HG03159 (cell line): Measurements from ENCODE around the gene ARL14EP.

Experiments used
- ATAC-seq: cut with Tn5 transposase; IDR thresholded peaks from one replicate; pipeline ENCODE4 v1.9.1; 2021; ENCODE audit warnings: mild to moderate bottlenecking, moderate library complexity; ENCODE audit not compliant: unreplicated experiment

Gene ARL14EP

DNA sequence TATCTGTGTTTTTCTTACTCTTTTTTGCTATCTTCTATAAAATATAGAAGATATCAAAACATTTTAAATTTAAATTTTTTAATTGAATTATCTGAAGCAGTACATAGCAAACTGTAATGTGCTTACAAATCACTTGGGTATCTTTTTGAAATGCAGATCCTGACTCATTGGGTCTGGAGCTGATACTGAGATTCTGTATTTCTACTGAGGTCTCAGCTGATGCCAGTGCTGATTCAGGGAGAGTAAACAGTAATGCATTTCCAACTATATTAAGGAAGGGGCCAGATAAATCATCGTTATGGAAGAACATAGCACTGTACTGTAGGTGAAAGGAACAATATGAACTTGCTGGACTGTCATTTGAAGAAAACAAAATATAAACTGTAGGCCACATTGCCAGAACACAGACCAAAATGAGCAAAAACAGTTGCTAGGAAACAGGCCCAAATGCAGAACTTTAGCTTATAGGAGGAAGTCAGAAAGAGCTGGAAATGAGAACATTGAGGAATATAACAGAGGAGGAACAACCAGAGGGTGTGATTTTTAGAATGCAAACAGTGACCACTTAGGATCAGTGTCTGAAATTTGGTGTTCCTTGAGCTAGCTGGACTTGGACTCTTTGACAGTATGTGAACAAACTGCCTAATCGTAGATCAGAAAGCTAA lies 3.3 kb downstream of the ARL14EP start:
- no peak for ATAC-seq

DNA sequence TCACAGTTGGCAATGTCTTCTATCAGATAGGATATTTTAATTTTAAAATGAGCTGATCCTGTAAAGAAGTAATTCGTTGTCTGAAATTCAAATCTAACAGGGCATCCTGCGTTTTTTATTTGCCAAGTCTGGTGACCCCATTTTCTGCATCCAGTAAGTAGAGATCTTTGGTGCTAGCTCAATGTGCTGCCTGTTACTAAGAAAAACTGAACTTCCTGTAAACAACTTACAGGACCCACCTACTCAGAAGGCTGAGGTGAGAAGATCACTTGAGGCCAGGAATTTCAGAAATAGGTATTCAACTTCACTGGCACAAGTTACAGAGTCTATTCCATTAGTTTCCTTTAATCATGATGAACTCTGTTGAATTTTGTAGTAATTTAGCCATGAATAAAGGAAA lies 4.0 kb downstream of the ARL14EP start:
- no peak for ATAC-seq

DNA sequence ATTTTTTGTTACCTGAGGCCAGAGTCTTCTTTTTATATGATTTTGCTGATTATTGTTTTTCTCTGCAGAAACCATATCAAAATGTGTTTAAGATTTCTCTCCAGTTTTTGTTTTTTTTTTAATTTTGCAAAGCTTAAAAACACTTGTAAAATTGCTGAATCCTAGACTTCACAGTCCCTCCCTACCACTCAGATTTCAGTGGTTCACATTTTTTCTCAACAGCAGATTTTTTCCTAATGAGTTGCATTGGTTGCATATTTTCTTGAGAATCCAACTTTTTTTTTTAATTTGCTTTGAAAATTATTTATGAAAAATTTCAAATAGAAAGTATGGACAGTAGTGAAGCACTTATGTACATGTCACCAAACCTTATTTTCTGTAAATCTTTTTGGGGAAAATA lies 5.8 kb downstream of the ARL14EP start:
- no peak for ATAC-seq

DNA sequence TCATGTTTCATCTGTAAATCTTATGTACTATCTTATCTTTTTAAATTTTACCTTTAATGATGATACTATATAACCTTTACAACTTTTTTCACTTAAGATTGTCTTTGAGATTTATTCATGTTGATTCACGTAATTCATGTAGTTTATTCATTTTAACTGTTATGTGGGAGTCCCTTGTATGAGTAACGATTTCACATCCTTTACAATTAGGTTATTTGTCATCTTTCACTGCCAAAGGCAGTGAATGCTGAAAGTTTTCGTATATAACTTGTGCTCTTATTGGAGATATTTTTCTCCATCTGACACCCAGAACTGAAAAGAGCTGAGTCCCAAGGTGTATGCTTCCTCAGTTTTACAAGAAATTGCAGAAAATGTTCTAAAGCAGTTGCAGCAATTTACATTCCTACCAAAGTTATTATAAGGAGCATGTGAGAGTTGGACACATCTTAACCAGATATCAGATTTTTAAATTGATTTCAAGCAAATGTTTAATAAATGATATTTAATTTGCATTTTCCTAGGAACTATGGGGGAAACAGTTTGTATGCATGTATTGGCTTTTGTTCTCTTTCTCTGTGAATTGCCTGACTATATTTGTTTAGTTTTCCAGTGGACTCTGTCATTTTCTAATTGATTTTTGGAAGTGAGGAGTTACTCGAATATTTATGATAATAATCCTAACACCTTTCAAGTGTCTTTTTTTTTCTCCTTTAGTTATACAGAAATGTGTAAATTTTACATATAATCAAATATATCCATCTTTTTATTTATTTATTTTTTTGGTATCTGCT lies 6.4 kb downstream of the ARL14EP start:
- ATAC-seq: no peak

DNA sequence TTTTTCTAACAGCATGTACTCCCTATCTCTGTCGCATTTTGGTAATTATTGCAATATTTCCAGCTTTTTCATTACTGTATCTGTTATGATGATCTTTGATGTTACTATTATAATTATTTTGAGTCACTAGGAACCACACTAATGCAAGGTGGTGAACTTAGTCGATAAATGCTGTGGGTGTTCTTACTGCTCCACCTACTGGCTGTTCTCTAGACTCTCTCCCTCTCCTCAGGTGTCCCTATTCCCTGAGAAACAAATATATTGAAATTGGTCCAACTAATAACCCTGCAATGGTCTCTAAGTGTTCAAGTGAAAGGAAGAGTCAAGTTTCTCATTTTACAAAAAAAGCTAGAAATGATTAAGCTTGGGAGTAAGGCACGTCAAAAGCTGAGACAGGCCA lies 10.5 kb downstream of the ARL14EP start:
- ATAC-seq: peak; percentile 73

DNA sequence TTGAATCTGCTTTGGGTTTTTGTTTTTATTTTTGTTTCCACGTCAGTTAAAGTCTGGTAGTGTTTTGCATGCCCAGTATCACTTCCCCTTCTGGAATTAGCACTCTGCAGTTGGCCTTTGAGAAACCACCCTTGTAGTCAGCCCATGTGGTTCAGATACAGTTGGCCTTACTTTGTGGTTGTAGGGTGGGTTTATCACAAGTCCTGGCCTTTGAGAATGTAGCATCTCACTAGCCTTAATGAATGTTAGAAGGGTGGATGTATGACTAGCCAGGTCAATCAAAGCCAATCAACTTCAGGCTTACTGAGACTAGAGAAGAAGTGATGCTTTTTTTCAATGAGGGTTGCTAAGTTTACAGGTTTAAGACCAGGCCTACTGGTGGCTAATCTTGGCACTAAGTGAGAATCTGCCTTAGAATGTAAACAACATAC lies 19.8 kb downstream of the ARL14EP start:
- ATAC-seq: peak; percentile 98

DNA sequence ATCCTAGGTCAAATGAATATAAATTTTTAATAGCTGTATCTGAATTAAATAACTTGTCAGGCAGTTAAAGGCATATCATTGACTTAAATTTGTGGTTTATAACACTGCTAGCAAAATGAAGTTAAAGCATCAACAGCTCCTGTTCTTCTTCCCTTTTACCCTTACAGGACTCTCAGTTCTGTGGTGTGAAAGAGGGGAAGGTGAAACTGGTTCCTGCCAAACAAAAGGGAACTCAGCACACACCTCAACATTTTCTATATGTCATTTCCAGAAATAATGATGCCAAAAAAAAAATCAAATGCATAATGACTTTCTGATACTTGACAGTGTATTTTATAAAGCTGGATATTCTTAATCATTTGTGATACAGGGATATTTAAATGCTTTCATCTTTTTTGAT lies 21.2 kb downstream of the ARL14EP start:
- ATAC-seq: no peak

DNA sequence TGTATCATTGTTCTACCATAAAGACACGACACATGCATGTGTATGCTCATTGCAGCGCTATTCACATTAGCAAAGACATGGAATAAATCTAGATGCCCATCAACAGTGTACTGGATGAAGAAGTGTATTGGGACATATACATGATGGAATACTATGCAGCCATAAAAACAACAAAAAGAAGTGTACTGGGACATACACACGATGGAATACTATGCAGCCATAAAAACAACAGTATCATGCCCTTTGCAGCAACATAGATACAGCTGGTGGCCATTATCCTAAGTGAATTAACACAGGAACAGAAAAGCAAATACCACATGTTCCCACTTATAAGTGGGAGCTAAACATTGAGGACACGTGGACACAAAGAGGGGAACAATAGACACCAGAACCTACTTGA lies 22.7 kb downstream of the ARL14EP start:
- ATAC-seq: no peak

DNA sequence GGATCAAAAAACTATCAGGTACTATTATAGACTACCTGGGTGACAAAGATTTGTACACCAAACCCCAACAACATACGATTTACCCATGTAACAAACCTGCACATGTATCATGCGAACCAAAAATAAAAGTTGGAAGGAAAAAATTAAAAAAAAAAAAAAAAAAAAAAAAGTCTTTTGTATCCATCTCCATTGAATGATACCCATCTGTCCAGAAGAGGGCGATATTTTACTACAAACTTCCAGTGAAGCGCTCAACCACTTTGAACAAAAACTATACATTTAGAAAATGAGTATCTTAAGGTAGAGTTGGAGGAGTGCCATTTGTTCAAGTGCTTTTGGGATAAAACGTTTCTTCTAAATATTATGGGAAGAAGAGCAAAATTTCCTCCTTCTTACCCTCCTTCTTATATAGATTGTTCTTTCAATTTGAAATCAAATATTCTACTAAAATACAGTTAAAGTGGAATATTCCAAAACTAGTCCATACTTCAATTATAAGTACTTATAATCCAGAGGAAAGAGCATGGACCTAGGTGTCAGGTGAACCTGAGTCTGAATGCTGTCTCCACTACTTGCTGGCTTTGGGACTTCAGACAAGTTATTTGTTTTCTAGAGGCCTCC lies 23.3 kb downstream of the ARL14EP start:
- no peak for ATAC-seq

DNA sequence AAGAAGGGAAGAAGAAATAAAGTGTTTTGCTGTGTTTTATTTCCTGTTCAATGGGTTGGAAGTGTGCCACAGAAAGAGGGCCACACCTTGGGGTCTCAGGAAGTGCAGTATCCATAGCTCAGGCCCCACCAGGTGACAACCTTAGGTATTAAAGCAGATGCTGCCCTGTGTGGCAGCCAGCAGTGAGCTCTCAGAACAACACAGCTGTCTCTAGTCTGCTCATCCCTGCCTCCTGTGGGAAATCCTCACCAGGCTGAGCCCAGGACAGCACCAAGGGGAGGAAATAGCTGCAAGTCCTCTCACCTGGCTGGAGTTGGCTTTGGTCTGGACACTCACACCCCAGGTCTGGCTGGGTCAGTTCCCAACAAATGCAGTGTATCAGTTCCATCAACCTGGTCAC lies 25.1 kb downstream of the ARL14EP start:
- ATAC-seq: no peak

DNA sequence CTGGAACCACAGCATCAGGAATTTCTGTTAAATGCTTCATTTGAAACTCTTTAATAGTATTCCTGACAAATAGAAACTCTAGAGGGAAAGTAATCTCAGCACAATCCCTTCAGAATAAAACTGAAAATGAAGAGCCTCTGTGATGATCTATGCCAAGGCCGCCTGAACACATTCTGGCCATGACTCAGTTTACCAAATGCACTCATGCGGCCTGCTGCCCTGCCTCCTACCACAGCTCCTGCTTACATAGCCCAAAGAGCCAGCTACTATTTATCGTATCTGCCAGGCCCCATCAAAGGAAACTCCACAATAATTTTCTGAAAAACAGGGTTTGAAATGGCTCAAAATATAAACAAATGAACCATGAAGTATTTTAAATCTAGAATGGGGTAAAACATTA lies 27.0 kb downstream of the ARL14EP start:
- no peak for ATAC-seq

DNA sequence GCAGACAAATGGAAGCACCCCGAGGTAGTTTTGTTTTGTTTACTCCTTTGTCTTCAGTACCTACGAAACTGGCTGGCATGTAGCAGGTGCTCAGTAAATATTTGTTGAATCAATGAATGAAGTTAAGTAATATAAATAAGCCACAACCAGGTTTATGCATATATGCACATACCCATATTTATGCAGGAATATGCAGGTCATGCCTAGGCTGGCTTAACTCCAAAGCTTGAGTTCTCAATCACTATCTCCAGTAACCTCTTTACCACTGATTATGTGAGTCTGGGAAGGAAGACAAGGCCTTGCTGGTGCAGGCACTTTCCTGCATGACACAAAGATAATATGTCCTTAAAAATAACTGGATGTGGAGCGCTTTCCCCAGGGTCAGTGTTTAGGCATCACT lies 27.5 kb downstream of the ARL14EP start:
- no peak for ATAC-seq

DNA sequence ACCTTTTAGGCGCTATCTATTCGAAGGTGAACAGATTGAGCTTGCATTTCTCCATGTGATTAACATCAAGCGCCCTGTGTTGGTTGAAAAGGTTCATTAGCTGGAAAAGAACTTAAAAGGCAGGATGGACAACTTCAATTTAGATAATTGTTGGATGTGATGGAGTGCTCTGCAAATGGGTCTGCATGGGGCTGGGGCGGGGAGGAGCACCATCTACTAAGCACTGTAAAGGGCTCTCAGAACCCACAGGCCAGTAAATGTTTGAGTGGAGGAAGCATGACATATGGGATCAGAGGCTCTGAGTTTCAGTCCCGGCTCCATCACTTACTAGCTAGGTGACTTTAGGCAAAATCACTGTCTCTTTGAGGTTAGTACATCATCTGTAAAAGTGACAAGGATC lies 28.2 kb downstream of the ARL14EP start:
- ATAC-seq: no peak

DNA sequence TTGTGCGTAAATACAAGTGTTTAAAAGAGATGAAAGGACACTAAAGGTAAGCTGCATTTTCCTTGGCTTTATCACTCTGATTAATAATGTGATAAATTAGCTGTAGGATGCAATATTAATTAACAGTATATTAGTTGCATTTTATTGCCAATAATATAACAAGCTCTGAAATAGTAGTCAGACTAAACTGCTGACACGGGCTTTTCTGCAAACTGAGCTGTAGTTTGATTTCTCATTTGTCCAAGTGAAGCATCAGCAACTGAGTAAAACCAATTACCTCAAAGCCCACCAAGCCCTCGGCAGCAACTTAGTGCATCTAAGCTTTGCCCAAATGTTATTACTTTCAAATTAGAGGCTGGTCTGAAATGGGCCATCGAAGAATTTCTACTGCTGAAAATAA lies 33.5 kb downstream of the ARL14EP start:
- ATAC-seq: no peak

DNA sequence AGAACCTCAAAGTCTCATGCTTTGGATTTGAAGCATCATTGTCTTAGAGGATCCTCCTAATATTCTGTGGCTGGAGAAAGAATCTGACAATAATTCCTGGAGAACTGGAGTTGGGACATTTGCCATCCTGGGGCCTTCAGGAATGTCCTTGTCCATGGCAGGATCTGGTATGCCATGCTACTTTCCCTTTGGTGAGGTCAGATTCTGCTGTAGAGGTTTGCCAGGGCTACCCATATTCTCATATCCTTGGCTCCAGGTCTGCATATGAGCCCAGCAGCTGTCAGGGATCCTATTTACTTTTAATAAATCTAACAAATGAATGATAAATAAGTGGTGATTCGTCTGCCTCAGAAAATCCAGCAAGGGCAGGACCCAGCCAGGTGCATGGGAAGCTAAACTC lies 35.0 kb downstream of the ARL14EP start:
- no peak for ATAC-seq

DNA sequence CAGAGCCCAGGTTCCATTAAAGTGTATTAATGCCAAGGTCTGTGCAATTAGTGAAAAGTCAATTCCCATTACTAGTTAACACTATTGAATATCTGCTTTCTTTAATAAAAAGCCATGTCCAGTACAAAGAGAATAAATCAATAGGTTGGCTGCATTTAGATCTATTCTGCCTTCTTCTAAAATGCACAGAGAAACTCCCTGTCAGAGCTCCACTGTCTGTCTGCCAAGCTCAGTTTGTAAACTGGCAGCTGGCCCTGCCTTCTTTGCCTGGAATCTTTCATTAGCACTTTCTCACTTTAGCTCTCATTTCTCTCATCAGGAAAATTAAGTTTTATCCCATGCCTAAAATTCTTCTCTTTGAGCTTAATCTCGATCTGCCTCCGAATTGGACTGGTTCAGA lies 35.6 kb downstream of the ARL14EP start:
- no peak for ATAC-seq

DNA sequence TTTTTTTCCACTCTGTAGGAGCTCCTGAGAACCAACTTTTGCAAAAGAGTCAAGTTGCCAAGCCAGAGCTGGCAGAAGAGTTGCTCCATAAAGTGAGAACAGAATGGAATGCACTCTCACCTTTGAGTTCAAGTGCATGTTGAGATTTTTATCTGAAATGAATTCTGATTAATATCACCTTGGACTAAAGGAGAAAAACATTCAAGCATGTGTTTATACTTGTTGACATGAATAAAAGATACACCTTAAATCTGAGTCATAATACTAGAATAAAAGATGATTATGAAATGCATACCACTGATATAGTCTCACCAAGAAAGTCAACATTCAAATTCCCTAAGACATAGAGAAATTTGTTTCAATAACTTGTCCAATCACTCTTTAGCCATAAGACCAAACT lies 37.8 kb downstream of the ARL14EP start:
- no peak for ATAC-seq

DNA sequence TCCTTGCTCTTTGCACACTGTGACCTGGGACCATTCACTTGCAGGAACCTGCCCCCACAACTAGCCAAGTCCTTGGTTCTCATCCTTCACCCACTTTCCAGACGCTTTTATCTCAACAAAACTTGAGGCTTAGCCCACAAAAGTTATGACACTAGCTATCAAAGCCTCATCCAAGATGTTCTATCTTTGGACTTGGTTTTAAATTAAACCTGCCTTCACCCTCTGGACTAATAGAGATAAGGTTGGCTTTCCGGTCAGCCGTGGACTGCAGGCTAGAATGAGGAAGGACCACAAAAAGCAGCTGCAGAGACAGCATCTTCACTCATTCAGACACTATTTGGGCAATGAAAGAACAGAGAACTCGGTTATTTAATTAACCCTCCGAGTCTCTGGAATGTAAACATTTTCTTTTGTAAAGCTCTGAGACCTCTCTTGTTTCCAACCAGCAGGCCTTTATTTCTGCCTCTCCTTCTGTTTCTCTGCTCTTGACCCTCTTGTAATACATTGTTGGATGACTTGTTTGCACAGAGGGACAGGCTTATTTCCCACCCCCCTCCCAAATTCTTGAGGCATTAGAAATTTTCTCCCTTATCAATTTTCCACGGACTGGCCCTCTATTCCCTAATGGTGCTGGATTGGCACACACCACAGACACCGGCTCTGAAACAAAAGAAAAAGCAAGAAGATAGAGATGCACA lies 41.4 kb downstream of the ARL14EP start:
- ATAC-seq: no peak

DNA sequence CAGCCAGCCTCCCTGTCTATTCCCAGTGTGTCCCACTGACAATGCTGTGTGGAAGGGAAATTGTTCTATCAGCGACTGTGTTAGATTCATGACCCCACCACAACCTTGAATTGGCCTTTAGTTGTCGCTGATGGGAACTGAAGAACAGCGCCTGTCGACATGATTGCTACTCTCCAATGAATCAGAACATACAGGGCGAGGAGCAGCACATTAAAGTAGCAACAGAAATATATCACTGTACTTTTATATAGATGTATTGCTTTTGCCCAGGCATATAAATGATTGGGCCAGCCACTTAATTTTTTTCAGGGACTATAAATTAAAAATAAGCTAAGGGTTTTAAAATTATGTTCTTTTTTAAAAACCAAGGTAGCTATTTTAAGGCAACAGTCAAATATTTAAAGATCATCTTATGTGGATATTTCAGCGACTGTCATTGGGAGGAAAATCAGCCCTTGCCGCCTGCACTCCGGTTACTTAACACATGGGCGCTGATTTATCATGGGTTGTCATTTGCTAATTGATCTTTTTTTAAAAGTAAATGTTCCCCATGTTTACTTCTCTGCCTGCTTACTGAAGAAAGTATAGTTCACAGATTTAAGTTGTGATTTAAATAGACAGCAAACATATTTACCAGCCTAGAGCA lies 42.1 kb downstream of the ARL14EP start:
- no peak for ATAC-seq

DNA sequence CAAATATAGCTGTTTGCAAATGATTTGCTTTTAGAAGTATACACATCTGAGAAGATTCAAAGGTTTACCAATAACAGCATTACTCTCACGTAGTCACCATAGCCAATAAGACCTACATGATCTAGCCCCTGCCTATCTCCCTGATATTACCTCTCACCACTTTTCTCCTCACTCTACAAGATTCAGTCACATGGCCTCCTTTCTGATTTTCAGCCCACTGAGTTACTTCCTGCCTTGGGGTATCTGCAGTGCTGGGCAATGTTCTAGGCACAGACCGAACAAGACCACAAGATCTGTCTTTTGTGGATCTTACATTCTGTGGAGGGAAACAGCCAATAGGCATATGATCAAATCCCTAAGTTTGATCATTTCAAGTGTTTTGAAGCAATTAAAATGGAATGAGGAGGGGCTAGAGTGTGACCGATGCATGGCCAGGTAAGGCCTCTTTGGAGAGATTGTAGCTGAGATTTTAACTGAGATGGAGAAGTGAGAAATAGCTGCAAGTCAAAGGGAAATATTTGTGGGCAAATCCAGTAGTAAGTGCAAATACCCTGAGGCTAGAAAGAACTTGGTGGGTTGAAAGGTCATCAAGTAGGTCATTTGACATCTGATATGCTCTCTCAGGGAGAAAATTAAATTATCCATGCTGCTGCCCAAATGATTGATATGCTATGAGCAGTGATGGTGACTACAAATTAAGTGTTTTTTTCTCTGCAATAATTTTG lies 43.1 kb downstream of the ARL14EP start:
- no peak for ATAC-seq
